Fibroblast of upper back skin (primary cell): ENCODE measurements around the gene OSBPL10.

Experiments
- DNase-seq: peaks from one replicate; pipeline ENCODE4 v3.0.0-alpha.2; 2013

The OSBPL10 gene

GRCh38 chr3:31639828-31640227, 341.2 kb downstream of the OSBPL10 start:
- no peak for DNase-seq

- no peak for DNase-seq
Measured at GRCh38 chr3:31636694-31637442, 344.2 kb downstream of the OSBPL10 start.

- no peak for DNase-seq
Measured at GRCh38 chr3:31636049-31636448, 345.0 kb downstream of the OSBPL10 start.

GRCh38 chr3:31635545-31635944, 345.5 kb downstream of the OSBPL10 start:
- no peak for DNase-seq

- DNase-seq: peak; percentile 73
Measured at GRCh38 chr3:31634476-31634875, 346.6 kb downstream of the OSBPL10 start.

- no peak for DNase-seq
Measured at GRCh38 chr3:31629054-31629453, 352.0 kb downstream of the OSBPL10 start.

GRCh38 chr3:31625358-31625757, 355.7 kb downstream of the OSBPL10 start:
- no peak for DNase-seq

- no peak for DNase-seq
Measured at GRCh38 chr3:31624083-31624709, 356.9 kb downstream of the OSBPL10 start.

GRCh38 chr3:31622636-31623288, 358.3 kb downstream of the OSBPL10 start:
- no peak for DNase-seq

GRCh38 chr3:31621314-31621713, 359.7 kb downstream of the OSBPL10 start:
- DNase-seq: peak; percentile 25

GRCh38 chr3:31620656-31621055, 360.4 kb downstream of the OSBPL10 start:
- DNase-seq: peak; percentile 32

- no peak for DNase-seq
Measured at GRCh38 chr3:31616711-31617110, 364.4 kb downstream of the OSBPL10 start.

GRCh38 chr3:31615071-31615875, 365.8 kb downstream of the OSBPL10 start:
- DNase-seq: no peak

- no peak for DNase-seq
Measured at GRCh38 chr3:31614162-31614921, 366.7 kb downstream of the OSBPL10 start.

GRCh38 chr3:31613654-31614053, 367.4 kb downstream of the OSBPL10 start:
- DNase-seq: no peak

- DNase-seq: no peak
Measured at GRCh38 chr3:31613177-31613576, 367.9 kb downstream of the OSBPL10 start.
